ENCODE measurements around the gene AUTS2. TPM values are rescaled to one million over a fixed set of nuclear protein-coding genes. Genes with fewer than 3 reads are reported as not detected.

The AUTS2 gene
- total RNA-seq, 4 donors from 2014 or later, result 14.9 to 27.2 (median 17.5) TPM

GRCh38 chr7:70620333-70621055 is 1022.2 kb downstream of the AUTS2 start:
- Histone ChIP-seq H3K4me3 (replicated peaks in 1 of 3) (no peak overlapping the region), H3K27me3 (no peaks in the 10 kb centered on the region), H3K9me3 (no peaks in the 10 kb centered on the region), H3K36me3 (no peaks in the 10 kb centered on the region), H3K27ac (no peak overlapping the region), H3K4me1 (no peaks in the 10 kb centered on the region)
- peak in 1 of 2 donors; percentile 16 for DNase-seq
- WGBS, 2 donors, result 75% methylated on average over 19 of the region's 19 CpGs
- TF ChIP-seq POLR2A (IDR thresholded peaks at IDR 0.05), result no peak
- TF ChIP-seq CTCF (IDR thresholded peaks at IDR 0.05), result no peak
- intact Hi-C loops (cut with DNase I), result no loop called here

GRCh38 chr7:70621954-70622600 is 1023.8 kb downstream of the AUTS2 start:
- H3K4me3 ChIP-seq (replicated peaks in 1 of 3), result no peak overlapping the region

GRCh38 chr7:70622936-70623335 is 1024.7 kb downstream of the AUTS2 start:
- Histone ChIP-seq H3K27ac (no peak overlapping the region), H3K27me3 (no peaks in the 10 kb centered on the region), H3K9me3 (no peaks in the 10 kb centered on the region), H3K4me1 (no peaks in the 10 kb centered on the region), H3K36me3 (no peaks in the 10 kb centered on the region), H3K4me3 (replicated peaks in 1 of 3) (no peak overlapping the region)
- TF ChIP-seq CTCF (IDR thresholded peaks at IDR 0.05) (no peak), POLR2A (IDR thresholded peaks at IDR 0.05) (no peak)
- no peak for DNase-seq
- intact Hi-C loops (cut with DNase I), result no loop called here
- WGBS, 2 donors, result 95 to 96% methylated on average over 5 of the region's 5 CpGs

More at GRCh38 chr7:70621954-70622600, 1023.8 kb downstream of the AUTS2 start:
- H3K9me3 ChIP-seq, result no peaks in the 10 kb centered on the region
- TF ChIP-seq CTCF (IDR thresholded peaks at IDR 0.05), result no peak
- TF ChIP-seq POLR2A (IDR thresholded peaks at IDR 0.05), result no peak
- intact Hi-C loops (cut with DNase I), result no loop called here
- no peak overlapping the region for H3K27ac ChIP-seq
- no peaks in the 10 kb centered on the region for H3K36me3 ChIP-seq
- H3K4me1 ChIP-seq, result no peaks in the 10 kb centered on the region
- no peak for DNase-seq
- WGBS, 2 donors, result 90 to 96% methylated on average over 17 of the region's 17 CpGs
- H3K27me3 ChIP-seq, result no peaks in the 10 kb centered on the region

GRCh38 chr7:70624500-70625103 is 1026.3 kb downstream of the AUTS2 start:
- intact Hi-C loops (cut with DNase I), result no loop called here
- H3K9me3 ChIP-seq, result no peaks in the 10 kb centered on the region
- H3K36me3 ChIP-seq, result no peaks in the 10 kb centered on the region
- H3K27me3 ChIP-seq, result no peaks in the 10 kb centered on the region
- no peak for DNase-seq
- H3K4me3 ChIP-seq (replicated peaks in 1 of 3), result no peak overlapping the region
- no peaks in the 10 kb centered on the region for H3K4me1 ChIP-seq
- 87 to 89% methylated on average over 5 of the region's 5 CpGs for WGBS, 2 donors
- TF ChIP-seq CTCF (IDR thresholded peaks at IDR 0.05) (no peak), POLR2A (IDR thresholded peaks at IDR 0.05) (no peak)
- no peak overlapping the region for H3K27ac ChIP-seq

- intact Hi-C loops (cut with DNase I), result no loop called here
- no peak for TF ChIP-seq POLR2A (IDR thresholded peaks at IDR 0.05)
- no peaks in the 10 kb centered on the region for H3K36me3 ChIP-seq
- no peaks in the 10 kb centered on the region for H3K9me3 ChIP-seq
- no peak overlapping the region for H3K4me3 ChIP-seq (replicated peaks in 1 of 3)
- no peaks in the 10 kb centered on the region for H3K27me3 ChIP-seq
- 90 to 91% methylated on average over 6 of the region's 6 CpGs for WGBS, 2 donors
- no peak overlapping the region for H3K27ac ChIP-seq
- no peaks in the 10 kb centered on the region for H3K4me1 ChIP-seq
- DNase-seq, result no peak
Observed at GRCh38 chr7:70627461-70627860, 1029.2 kb downstream of the AUTS2 start.

Measured in thyroid gland (tissue), 4 donors.